ENCODE measurements around the gene HMHB1.

GRCh38 chr5:143819716-143820115 lies 7.8 kb downstream of the HMHB1 start:
- TF ChIP-seq CTCF (IDR thresholded peaks at IDR 0.05; ENCODE audit: low read depth, low read length) (no peak), EZH2phosphoT487 (IDR thresholded peaks at IDR 0.05; ENCODE audit: low read depth) (no peak)
